ENCODE data around the gene HS6ST1.

The HS6ST1 gene

GRCh38 chr2:128292599-128293425 lies 25.9 kb downstream of the HS6ST1 start:
- H3K9me3 ChIP-seq (ENCODE audit: control insufficient read depth, low read length): no peaks in the 10 kb centered on the region
- no peak overlapping the region for H3K4me3 ChIP-seq (ENCODE audit: low read depth, low read length)
- peaks cover 53% of the 10 kb centered on the region for H3K79me2 ChIP-seq
- no peak overlapping the region for H2AFZ ChIP-seq
- no peak for TF ChIP-seq CTCF (IDR thresholded peaks at IDR 0.05)
- H3K27me3 ChIP-seq (ENCODE audit: control insufficient read depth, insufficient read depth, low read length): no peaks in the 10 kb centered on the region
- no peak overlapping the region for H3K9ac ChIP-seq
- H3K4me1 ChIP-seq: peaks cover 12% of the 10 kb centered on the region
- H3K36me3 ChIP-seq (ENCODE audit: control insufficient read depth, insufficient read depth, low read length): no peaks in the 10 kb centered on the region
- H3K4me2 ChIP-seq (ENCODE audit: low read length): no peak overlapping the region
- no peak overlapping the region for H3K27ac ChIP-seq

DNA sequence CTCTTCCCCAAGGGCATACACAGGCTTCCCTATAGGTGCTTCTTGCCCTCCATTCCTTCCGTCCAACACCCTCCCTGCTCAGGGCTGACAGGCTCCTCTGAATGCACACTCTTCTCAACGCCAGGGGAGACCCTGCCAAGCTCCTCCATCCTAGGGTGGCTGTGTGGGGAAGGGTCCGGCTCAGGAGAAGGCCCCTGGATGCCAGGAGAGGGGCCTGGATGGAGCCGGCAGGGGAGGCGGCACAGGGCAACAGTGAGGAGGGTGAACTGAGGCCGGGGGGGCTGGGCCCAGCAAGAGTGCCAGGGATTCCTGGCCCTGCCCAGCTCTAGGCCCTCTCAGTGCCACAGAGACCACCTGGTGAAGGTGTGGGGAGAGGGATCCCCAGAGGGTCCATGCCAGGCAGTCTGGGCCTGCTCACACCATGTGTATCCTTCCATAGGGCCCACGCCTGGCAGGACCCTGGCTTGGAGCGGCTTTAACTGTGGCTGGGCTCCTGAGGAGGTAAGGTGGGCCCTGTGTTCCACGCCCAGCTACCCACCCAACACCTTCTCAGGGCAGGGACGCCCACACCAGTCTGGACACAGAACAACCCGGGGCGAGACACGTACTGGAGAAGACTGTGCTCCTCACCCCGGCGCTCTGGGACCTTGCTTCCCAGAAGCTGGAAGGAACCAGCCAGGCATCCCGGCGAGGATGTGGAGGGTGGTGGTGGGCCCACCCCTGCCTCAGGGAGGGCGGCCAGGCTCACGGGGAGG lies 26.6 kb downstream of the HS6ST1 start:
- H3K4me2 ChIP-seq (ENCODE audit: low read length): no peak overlapping the region
- no peaks in the 10 kb centered on the region for H3K36me3 ChIP-seq (ENCODE audit: control insufficient read depth, insufficient read depth, low read length)
- no peak overlapping the region for H3K27ac ChIP-seq
- H3K79me2 ChIP-seq: peaks cover 57% of the 10 kb centered on the region
- no peak for TF ChIP-seq CTCF (IDR thresholded peaks at IDR 0.05)
- no peak overlapping the region for H2AFZ ChIP-seq
- H3K9me3 ChIP-seq (ENCODE audit: control insufficient read depth, low read length): no peaks in the 10 kb centered on the region
- no peak overlapping the region for H3K9ac ChIP-seq
- no peak overlapping the region for H3K4me3 ChIP-seq (ENCODE audit: low read depth, low read length)
- no peaks in the 10 kb centered on the region for H3K27me3 ChIP-seq (ENCODE audit: control insufficient read depth, insufficient read depth, low read length)
- H3K4me1 ChIP-seq: peaks cover 17% of the 10 kb centered on the region

DNA sequence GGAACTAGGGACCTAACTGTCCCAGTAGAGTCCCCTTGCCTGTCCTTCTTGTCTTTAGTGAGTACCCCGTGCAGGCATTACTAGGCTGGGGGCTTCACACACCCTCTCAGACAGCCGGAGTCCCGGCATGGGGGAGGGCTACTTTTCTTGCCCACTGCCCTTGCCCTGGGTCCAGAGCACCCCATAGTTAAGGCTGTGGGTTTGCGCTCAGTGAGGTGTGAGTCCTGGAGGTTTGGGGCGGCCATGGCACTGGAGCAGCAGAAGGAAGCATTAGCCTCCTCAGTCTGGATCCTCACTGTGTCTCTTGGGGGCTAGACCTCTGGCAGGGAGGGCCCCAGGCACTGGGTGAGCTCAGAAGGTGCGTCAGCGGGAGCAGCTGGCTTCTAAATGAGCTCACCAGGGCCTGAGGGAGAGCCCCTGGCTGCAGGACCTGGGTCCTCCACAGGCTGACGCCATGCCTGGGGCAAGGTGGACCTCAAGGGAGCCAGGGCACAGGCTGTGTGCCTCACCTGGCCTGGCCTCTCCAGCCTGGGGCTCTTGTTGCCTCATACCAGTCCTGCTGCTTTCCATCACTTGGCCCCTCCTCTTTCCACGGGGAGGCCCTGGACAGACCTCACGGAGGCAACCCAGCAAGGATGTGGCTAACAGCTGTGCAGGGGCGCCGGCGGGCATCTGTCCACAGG lies 27.4 kb downstream of the HS6ST1 start:
- Histone ChIP-seq H3K79me2 (peaks cover 54% of the 10 kb centered on the region), H3K36me3 (ENCODE audit: control insufficient read depth, insufficient read depth, low read length) (no peaks in the 10 kb centered on the region), H3K4me3 (ENCODE audit: low read depth, low read length) (no peak overlapping the region), H3K27ac (no peak overlapping the region), H3K4me1 (peaks cover 19% of the 10 kb centered on the region), H2AFZ (no peak overlapping the region), H3K27me3 (ENCODE audit: control insufficient read depth, insufficient read depth, low read length) (no peaks in the 10 kb centered on the region), H3K4me2 (ENCODE audit: low read length) (no peak overlapping the region), H3K9me3 (ENCODE audit: control insufficient read depth, low read length) (no peaks in the 10 kb centered on the region), H3K9ac (no peak overlapping the region)
- TF ChIP-seq CTCF (IDR thresholded peaks at IDR 0.05): no peak

DNA sequence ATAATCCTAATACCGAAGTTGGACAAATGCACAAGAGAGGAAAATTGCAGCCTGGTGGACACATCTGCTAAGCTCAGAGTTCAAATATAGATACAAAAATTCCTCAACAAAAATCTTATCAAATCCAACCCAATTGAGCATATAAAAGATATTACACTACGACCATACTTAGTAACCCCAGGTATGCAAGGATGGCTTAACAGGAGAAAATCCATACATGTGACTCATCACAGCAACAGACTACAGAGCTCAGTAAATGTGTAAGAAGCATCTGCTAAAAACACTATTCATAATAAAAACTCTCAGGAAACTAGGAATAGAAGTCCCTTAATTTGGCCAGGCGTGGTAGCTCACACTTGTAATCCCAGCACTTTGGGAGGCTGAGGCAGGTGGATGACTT lies 28.3 kb downstream of the HS6ST1 start:
- H3K4me1 ChIP-seq: peaks cover 19% of the 10 kb centered on the region

More for the DNA sequence above, 28.3 kb downstream of the HS6ST1 start:
- peaks cover 54% of the 10 kb centered on the region for H3K79me2 ChIP-seq
- H3K9ac ChIP-seq: no peak overlapping the region
- H3K4me2 ChIP-seq (ENCODE audit: low read length): no peak overlapping the region
- no peaks in the 10 kb centered on the region for H3K27me3 ChIP-seq (ENCODE audit: control insufficient read depth, insufficient read depth, low read length)
- no peak for TF ChIP-seq CTCF (IDR thresholded peaks at IDR 0.05)
- no peaks in the 10 kb centered on the region for H3K9me3 ChIP-seq (ENCODE audit: control insufficient read depth, low read length)
- no peak overlapping the region for H3K27ac ChIP-seq
- H3K36me3 ChIP-seq (ENCODE audit: control insufficient read depth, insufficient read depth, low read length): no peaks in the 10 kb centered on the region
- no peak overlapping the region for H2AFZ ChIP-seq
- no peak overlapping the region for H3K4me3 ChIP-seq (ENCODE audit: low read depth, low read length)
